Mucosa of rectum (tissue), 2 donors: ENCODE results near the gene CALN1.

Experiments
- H3K27ac ChIP-seq, 2 donors: one replicate each; pipeline ENCODE4 v1.7.0; 2013; ENCODE audit warnings: inconsistent platforms in 2 of 2, low read depth in 2 of 2, low read length in 2 of 2
- H3K27me3 ChIP-seq, 2 donors: one replicate each; pipeline ENCODE4 v1.7.0; 2013; ENCODE audit warnings: low read length in 2 of 2; ENCODE audit not compliant: control insufficient read depth in 2 of 2, insufficient read depth in 2 of 2
- H3K36me3 ChIP-seq, 2 donors: one replicate each; pipeline ENCODE4 v1.7.0; 2013; ENCODE audit warnings: low read length in 2 of 2; ENCODE audit not compliant: control insufficient read depth in 2 of 2, insufficient read depth in 2 of 2
- H3K4me1 ChIP-seq, 2 donors: one replicate each; pipeline ENCODE4 v1.7.0; 2013; ENCODE audit warnings: low read length in 2 of 2, mild to moderate bottlenecking in 1 of 2; ENCODE audit not compliant: control insufficient read depth in 2 of 2, insufficient read depth in 2 of 2
- H3K4me3 ChIP-seq, 2 donors: one replicate each; pipeline ENCODE4 v1.7.0; 2013; ENCODE audit warnings: low read length in 2 of 2
- H3K9ac ChIP-seq, 2 donors: one replicate each; pipeline ENCODE4 v1.7.0; 2013; ENCODE audit warnings: low read length in 2 of 2, low read depth in 1 of 2, mild to moderate bottlenecking in 1 of 2
- H3K9me3 ChIP-seq, 2 donors: one replicate each; pipeline ENCODE4 v1.7.0; 2013; ENCODE audit warnings: low read length in 2 of 2; ENCODE audit not compliant: control insufficient read depth in 2 of 2
- donor health status: healthy.
- donor health status: Normal muscosa, but diverticular disease.

The CALN1 gene

GRCh38 chr7:71886046-71886445 is 526.1 kb downstream of the CALN1 start:
- Histone ChIP-seq H3K27me3 (no peaks in the 10 kb centered on the region), H3K4me1 (no peaks in the 10 kb centered on the region), H3K27ac (no peak overlapping the region), H3K4me3 (no peak overlapping the region), H3K9me3 (peaks cover 2 to 8% of the 10 kb centered on the region in 2 donors), H3K9ac (no peak overlapping the region), H3K36me3 (no peaks in the 10 kb centered on the region)

- Histone ChIP-seq H3K4me3 (no peak overlapping the region), H3K9ac (no peak overlapping the region), H3K9me3 (peaks cover 2 to 8% of the 10 kb centered on the region in 2 donors), H3K27ac (no peak overlapping the region), H3K4me1 (no peaks in the 10 kb centered on the region), H3K27me3 (no peaks in the 10 kb centered on the region), H3K36me3 (no peaks in the 10 kb centered on the region)
Measured at GRCh38 chr7:71885487-71885886, 526.7 kb downstream of the CALN1 start.

GRCh38 chr7:71883415-71883814 is 528.7 kb downstream of the CALN1 start:
- Histone ChIP-seq H3K9ac (no peak overlapping the region), H3K4me3 (no peak overlapping the region), H3K4me1 (no peaks in the 10 kb centered on the region), H3K27me3 (no peaks in the 10 kb centered on the region), H3K36me3 (no peaks in the 10 kb centered on the region), H3K9me3 (peaks cover 0 to 8% of the 10 kb centered on the region in 2 donors), H3K27ac (no peak overlapping the region)

GRCh38 chr7:71871446-71871845 is 540.7 kb downstream of the CALN1 start:
- Histone ChIP-seq H3K4me1 (no peaks in the 10 kb centered on the region), H3K27me3 (no peaks in the 10 kb centered on the region), H3K9ac (no peak overlapping the region), H3K4me3 (no peak overlapping the region), H3K9me3 (no peaks in the 10 kb centered on the region), H3K27ac (no peak overlapping the region), H3K36me3 (no peaks in the 10 kb centered on the region)

GRCh38 chr7:71870812-71871211 is 541.3 kb downstream of the CALN1 start:
- Histone ChIP-seq H3K4me1 (no peaks in the 10 kb centered on the region), H3K9ac (no peak overlapping the region), H3K27me3 (no peaks in the 10 kb centered on the region), H3K36me3 (no peaks in the 10 kb centered on the region), H3K9me3 (no peaks in the 10 kb centered on the region), H3K4me3 (no peak overlapping the region), H3K27ac (no peak overlapping the region)

- Histone ChIP-seq H3K27me3 (no peaks in the 10 kb centered on the region), H3K27ac (no peak overlapping the region), H3K9me3 (no peaks in the 10 kb centered on the region), H3K4me1 (no peaks in the 10 kb centered on the region), H3K4me3 (no peak overlapping the region), H3K9ac (no peak overlapping the region), H3K36me3 (no peaks in the 10 kb centered on the region)
Measured at GRCh38 chr7:71868797-71869196, 543.3 kb downstream of the CALN1 start.

DNA sequence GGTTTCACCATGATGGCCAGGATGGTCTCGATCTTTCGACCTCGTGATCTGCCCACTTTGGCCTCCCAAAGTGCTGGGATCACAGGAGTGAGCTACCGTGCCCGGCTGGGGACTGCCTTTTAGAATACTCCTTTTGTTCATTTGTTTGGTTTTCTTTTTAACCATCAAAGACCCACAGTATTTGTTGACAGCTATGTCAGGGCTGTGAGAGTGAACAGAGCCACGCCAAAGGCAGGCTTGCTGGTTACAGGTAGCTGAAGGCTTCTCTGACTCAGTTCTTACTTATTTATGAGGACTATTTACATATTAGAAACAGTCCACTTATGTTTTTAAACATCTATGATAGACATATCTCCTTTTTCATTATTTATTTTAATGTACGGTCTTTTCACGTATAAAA is 544.5 kb downstream of the CALN1 start:
- no peaks in the 10 kb centered on the region for H3K27me3 ChIP-seq
- no peak overlapping the region for H3K9ac ChIP-seq
- H3K27ac ChIP-seq = no peak overlapping the region
- H3K4me1 ChIP-seq = no peaks in the 10 kb centered on the region
- no peaks in the 10 kb centered on the region for H3K36me3 ChIP-seq
- no peaks in the 10 kb centered on the region for H3K9me3 ChIP-seq
- no peak overlapping the region for H3K4me3 ChIP-seq

DNA sequence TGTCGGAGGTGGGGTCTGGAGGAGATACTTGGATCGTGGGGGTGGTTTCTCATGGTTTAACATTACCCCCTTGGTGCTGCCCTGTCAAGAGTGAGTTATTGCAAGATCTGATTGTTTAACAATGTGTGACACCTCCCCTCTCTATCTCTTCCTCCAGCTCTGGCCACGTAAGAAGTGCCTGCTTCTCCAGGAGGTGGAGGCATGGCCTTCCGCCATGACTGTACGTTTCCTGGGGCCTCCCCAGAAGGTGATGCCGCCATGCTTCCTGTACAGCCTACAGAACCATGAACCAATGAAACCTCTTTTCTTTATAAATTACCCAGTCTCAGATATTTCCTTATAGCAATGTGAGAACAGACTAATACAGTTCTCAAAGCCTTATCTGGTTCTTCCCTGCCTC is 547.0 kb downstream of the CALN1 start:
- Histone ChIP-seq H3K9ac (no peak overlapping the region), H3K27ac (no peak overlapping the region), H3K27me3 (no peaks in the 10 kb centered on the region), H3K4me3 (no peak overlapping the region), H3K36me3 (no peaks in the 10 kb centered on the region), H3K9me3 (no peaks in the 10 kb centered on the region), H3K4me1 (no peaks in the 10 kb centered on the region)

DNA sequence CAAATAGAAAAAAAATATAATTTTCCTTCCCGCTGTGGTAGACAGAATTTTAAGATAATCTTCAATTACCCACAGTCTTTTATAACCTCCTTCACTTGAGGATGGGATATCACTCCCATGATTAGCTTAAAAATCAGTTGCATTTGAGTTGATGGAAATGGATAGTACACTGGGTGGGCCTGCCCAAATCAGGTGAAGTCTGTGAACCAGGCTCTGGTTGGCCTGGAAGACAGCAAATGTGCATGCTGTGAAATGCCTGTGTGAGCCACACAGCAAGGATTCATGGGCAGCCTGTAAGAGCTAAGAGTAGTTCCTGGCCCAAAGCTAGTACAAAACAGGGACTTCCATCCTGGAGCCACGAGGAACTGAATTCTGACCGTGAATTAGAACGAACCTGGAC is 548.0 kb downstream of the CALN1 start:
- no peaks in the 10 kb centered on the region for H3K4me1 ChIP-seq
- no peak overlapping the region for H3K9ac ChIP-seq
- no peaks in the 10 kb centered on the region for H3K36me3 ChIP-seq
- H3K4me3 ChIP-seq = no peak overlapping the region
- no peak overlapping the region for H3K27ac ChIP-seq
- no peaks in the 10 kb centered on the region for H3K9me3 ChIP-seq
- no peaks in the 10 kb centered on the region for H3K27me3 ChIP-seq

- Histone ChIP-seq H3K27ac (no peak overlapping the region), H3K4me1 (no peaks in the 10 kb centered on the region), H3K4me3 (no peak overlapping the region), H3K9me3 (no peaks in the 10 kb centered on the region), H3K9ac (no peak overlapping the region), H3K36me3 (no peaks in the 10 kb centered on the region), H3K27me3 (no peaks in the 10 kb centered on the region)
Measured at GRCh38 chr7:71860572-71860971, 551.6 kb downstream of the CALN1 start.

DNA sequence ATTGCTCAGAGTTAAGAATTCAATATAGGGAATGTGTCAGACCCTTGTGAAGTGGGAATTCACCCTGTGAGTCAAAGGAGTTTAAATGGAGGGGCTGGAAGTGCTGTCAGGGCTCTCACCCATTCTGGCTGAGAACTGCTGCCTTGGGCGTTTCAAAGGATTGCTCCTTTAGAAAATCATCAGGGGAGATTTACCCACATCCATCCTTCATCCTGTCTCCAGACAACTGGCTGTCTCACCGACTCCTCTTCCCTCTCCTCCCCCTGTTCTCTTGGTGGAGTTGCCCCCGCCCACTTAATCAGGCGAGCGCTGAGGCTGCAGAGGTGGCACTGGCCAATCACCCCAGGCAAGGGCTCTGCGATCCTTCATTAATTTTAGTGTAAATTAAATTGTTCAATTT is 554.8 kb downstream of the CALN1 start:
- no peaks in the 10 kb centered on the region for H3K36me3 ChIP-seq
- H3K27me3 ChIP-seq = no peaks in the 10 kb centered on the region
- H3K4me1 ChIP-seq = no peaks in the 10 kb centered on the region
- H3K9ac ChIP-seq = no peak overlapping the region
- H3K27ac ChIP-seq = no peak overlapping the region
- H3K9me3 ChIP-seq = no peaks in the 10 kb centered on the region
- no peak overlapping the region for H3K4me3 ChIP-seq
